ENCODE data around the gene CDK5. TPM values are rescaled to one million over a fixed set of nuclear protein-coding genes. Genes with fewer than 3 reads are reported as not detected.

The CDK5 gene
- total RNA-seq, 1 donor from 2014 or later = 27.0 TPM

- DNase-seq (ENCODE audit: low read depth) = no peak
- no peaks in the 10 kb centered on the region for H3K27me3 ChIP-seq (ENCODE audit: control insufficient read depth, insufficient read depth, low read length)
- peaks cover 2% of the 10 kb centered on the region for H3K36me3 ChIP-seq (ENCODE audit: control insufficient read depth, insufficient read depth, low read length)
- peak; percentile 51 for TF ChIP-seq CTCF (IDR thresholded peaks at IDR 0.05; ENCODE audit: insufficient read depth, low read length, poor library complexity, severe bottlenecking)
- no peak overlapping the region for H3K4me3 ChIP-seq (ENCODE audit: low read depth, low read length)
Observed at GRCh38 chr7:151076863-151077704, 19.4 kb upstream of the CDK5 start.

GRCh38 chr7:151075978-151076426 lies 18.3 kb upstream of the CDK5 start:
- no peak for DNase-seq (ENCODE audit: low read depth)
- Histone ChIP-seq H3K36me3 (ENCODE audit: control insufficient read depth, insufficient read depth, low read length) (peaks cover 2% of the 10 kb centered on the region), H3K27me3 (ENCODE audit: control insufficient read depth, insufficient read depth, low read length) (no peaks in the 10 kb centered on the region), H3K4me3 (ENCODE audit: low read depth, low read length) (no peak overlapping the region)
- no peak for TF ChIP-seq CTCF (IDR thresholded peaks at IDR 0.05; ENCODE audit: insufficient read depth, low read length, poor library complexity, severe bottlenecking)

- no peaks in the 10 kb centered on the region for H3K27me3 ChIP-seq (ENCODE audit: control insufficient read depth, insufficient read depth, low read length)
- DNase-seq (ENCODE audit: low read depth) = no peak
- TF ChIP-seq CTCF (IDR thresholded peaks at IDR 0.05; ENCODE audit: insufficient read depth, low read length, poor library complexity, severe bottlenecking) = no peak
- H3K36me3 ChIP-seq (ENCODE audit: control insufficient read depth, insufficient read depth, low read length) = peaks cover 2% of the 10 kb centered on the region
- no peak overlapping the region for H3K4me3 ChIP-seq (ENCODE audit: low read depth, low read length)
Observed at GRCh38 chr7:151075662-151075971, 17.9 kb upstream of the CDK5 start.

GRCh38 chr7:151074817-151075661 lies 17.3 kb upstream of the CDK5 start:
- no peak for TF ChIP-seq CTCF (IDR thresholded peaks at IDR 0.05; ENCODE audit: insufficient read depth, low read length, poor library complexity, severe bottlenecking)
- Histone ChIP-seq H3K4me3 (ENCODE audit: low read depth, low read length) (no peak overlapping the region), H3K36me3 (ENCODE audit: control insufficient read depth, insufficient read depth, low read length) (peaks cover 2% of the 10 kb centered on the region), H3K27me3 (ENCODE audit: control insufficient read depth, insufficient read depth, low read length) (no peaks in the 10 kb centered on the region)
- DNase-seq (ENCODE audit: low read depth) = no peak

GRCh38 chr7:151073990-151074389 lies 16.3 kb upstream of the CDK5 start:
- H3K36me3 ChIP-seq (ENCODE audit: control insufficient read depth, insufficient read depth, low read length) = peaks cover 4% of the 10 kb centered on the region
- H3K4me3 ChIP-seq (ENCODE audit: low read depth, low read length) = no peak overlapping the region
- no peak for TF ChIP-seq CTCF (IDR thresholded peaks at IDR 0.05; ENCODE audit: insufficient read depth, low read length, poor library complexity, severe bottlenecking)
- DNase-seq (ENCODE audit: low read depth) = no peak
- H3K27me3 ChIP-seq (ENCODE audit: control insufficient read depth, insufficient read depth, low read length) = no peaks in the 10 kb centered on the region
